GM18508 (cell line): ENCODE results near the gene DYSF.

ENCODE experiments used
- ATAC-seq: cut with Tn5 transposase; IDR thresholded peaks from one replicate; pipeline ENCODE4 v1.9.1; 2021; ENCODE audit warnings: moderate number of reproducible peaks; ENCODE audit not compliant: insufficient read depth, unreplicated experiment

The DYSF gene

GRCh38 chr2:71683070-71683469 lies 229.7 kb downstream of the DYSF start:
- ATAC-seq, result no peak

DNA sequence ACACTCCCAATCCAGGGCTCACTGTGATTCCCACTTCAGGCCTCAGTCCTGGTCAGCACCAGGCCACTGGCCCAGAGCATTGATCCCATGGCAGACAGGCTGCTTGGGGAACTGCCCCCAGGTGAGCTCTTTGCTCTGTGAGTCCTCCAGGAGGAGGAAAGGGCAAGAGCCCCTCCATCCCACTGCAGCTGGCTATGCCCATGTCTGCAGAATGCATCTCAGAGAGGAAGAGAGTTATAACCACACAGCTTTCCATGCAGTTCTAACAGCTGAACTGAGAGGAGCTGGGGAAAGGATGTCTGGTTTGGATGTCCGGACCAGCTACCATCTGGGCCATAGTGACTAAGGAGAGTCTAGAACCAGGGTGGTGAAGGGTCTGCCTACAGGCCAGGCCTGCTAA lies 230.3 kb downstream of the DYSF start:
- ATAC-seq, result no peak

DNA sequence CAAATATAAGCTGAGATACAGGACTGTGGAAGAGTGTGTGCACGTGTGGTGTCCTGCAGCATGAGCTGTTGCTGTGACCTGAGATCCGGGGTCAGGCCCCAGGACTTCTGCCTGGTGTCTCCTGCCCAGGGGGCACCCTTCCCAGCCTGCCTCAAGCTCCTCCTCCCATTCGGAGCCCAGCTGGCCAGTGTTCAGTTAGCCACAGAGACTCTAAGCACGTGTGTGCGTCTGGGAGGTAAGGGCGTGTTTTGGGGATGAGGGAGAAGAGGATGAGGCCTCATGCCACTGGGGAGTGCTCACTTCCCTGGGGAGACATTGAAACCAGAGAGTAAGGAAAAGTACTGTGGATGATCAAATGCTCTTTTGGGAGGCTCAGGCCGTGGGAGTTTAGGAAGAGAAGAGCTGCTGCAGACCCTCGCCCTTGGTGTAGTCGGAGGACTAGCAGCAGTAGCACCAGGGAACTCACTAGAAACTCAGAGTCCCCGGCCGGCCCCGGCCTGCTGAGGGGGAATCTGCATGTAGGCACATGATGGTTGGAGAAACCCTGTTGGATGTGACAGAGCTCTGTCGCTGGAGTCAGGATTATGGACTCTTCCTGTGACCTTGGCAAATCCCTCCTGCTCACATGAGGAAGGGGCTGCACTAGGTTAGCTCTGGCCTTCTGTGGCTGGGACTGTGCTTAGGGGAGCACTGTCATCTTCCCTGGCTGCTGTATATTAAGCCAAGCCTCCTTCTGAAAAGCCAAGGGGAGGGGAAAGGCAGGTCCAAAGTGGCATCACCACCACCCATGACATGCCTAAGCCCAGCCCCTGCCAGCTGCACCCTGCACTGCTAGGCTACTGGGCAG lies 231.1 kb downstream of the DYSF start:
- ATAC-seq, result no peak

DNA sequence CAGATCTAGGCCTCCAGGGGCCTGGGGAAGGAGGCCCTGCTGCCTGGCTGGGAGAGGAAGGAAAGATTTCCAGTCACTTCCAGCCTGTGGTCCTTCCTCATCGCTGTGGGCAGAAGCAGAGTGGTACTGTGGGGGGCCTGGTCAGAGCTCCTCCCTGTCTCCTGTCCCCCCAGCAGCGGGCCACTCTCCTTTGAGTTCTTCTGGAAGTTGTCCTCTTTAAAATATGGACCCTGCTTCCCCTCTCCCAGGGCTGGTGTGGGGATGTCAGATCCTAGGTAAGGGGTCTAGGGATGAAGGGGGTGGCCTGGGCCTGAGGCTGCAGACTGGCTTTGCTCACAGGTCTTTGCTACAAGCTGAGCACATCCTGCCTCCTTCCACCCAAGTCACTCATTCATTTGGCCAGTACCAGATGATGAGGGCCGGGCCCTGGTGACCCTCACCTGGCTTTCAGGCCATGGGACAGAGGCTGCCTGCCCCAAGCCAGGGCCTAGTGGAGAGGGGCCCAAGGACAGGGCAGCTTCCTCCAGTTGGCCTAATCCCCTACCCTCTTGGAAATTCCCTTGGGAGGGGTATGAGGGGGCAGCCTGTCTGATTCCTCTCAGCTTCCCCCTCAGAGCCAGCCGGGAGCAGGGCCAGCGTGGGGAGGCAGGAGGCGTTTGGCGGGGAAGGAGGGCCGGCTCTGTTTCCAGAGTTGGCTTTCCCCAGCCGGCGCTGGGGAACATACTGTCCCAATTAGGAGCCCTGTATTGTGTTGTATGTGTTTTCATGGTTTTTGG lies 231.9 kb downstream of the DYSF start:
- ATAC-seq, result no peak

- ATAC-seq, result no peak
Measured at GRCh38 chr2:71685941-71686611, 232.7 kb downstream of the DYSF start.

- no peak for ATAC-seq
Measured at GRCh38 chr2:71686781-71687180, 233.4 kb downstream of the DYSF start.

GRCh38 chr2:71687412-71687811 lies 234.1 kb downstream of the DYSF start:
- ATAC-seq, result no peak

DNA sequence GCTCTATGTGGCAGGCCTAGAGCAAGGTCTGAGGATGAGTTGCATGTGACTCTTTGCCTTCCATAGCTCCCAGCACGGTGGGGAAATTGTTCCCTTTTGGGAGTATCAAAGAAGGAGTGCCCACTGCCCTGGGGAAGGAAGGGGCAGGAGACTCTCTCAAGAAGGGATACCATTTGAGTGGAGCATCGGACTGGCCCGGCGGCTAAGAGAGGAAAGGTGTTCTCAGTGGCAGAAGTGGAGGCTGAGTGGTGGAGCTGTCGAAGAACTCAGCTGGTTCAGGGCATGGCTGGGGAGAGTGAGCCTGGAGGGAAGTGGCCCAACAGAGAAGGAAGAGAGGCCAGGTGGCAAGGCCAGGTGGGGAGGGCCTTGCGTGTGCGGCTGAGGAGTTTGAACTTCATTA lies 235.2 kb downstream of the DYSF start:
- ATAC-seq, result no peak

DNA sequence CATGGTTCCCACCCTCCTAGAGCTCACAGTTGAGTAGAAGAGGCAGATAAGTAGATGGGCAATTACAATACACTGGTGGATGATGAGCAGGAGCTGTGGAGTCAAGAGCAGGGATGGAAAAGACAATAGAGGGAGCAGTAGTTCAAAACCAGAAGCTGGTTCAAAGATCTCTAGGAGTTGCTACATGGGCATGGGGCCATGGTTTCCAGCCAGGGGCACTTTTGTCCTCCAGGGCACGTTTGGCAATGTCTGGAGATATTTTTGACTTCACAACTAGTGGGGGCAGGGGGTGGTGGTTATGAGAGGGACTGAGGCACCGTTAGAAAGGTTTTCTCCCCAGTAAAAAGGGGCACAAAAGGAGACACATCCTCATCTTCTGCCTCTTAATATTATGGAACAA lies 236.0 kb downstream of the DYSF start:
- no peak for ATAC-seq

- ATAC-seq, result no peak
Measured at GRCh38 chr2:71689968-71690834, 236.8 kb downstream of the DYSF start.

DNA sequence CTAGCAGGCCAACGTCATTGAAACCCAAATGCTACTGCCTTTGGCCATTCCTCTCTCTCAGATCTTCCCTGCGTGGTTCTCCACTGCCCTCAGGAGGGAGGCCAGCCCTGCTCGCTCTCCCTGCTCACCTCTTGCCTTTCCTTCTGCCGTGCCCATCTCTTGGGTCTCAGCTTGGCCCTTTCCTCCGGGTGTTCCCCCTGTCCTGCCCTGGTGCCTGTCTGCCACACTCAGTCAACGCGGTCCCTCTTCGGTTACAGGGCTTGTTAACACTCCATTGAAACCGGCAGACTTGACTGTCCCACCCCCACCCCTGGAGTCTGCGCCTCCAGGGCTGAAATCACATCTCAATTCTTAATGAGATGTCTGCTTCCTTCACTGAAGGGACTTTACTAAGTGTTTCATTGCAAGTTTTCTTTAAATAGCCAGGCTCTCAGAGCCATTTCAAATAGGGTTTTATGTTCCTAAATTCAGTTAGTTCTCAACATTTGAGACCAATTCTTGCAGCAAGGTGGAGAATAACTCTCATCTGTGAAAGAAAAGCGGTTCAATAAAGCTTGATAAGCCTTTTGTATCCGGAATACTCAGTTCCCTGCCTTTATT lies 237.6 kb downstream of the DYSF start:
- ATAC-seq, result no peak

DNA sequence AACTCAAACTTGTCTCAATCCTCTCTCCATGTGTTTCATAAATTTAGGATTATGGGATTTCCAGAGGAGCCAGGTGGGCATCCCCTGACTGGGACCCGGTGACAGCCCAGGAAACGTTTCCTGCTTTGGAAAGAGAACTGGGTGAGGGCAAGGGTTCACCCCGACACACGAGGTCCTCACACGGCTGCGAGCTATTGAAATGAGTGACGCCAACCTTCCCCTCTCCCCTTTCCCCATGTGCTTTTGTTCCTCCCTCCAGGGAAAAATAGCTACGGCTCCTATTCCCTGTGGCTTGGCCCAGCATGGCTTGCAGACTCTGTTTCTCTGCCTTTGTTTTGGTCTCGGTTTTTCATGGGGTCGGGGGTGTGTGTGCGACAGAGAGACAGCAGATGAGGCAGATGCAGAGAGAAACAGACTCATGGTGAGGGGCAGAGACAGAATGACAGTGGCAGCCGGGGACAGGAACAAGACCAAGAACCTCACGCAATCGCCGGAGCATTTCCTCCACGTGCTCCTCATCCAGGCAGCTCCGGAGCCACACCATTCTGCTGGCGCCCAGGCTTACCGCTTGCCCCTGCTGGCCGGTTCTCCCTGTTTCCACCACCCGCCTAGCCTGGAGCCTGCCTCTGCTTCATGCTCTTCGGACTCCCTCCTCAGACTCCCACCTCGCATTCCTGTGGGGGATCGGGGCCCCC lies 238.5 kb downstream of the DYSF start:
- no peak for ATAC-seq

DNA sequence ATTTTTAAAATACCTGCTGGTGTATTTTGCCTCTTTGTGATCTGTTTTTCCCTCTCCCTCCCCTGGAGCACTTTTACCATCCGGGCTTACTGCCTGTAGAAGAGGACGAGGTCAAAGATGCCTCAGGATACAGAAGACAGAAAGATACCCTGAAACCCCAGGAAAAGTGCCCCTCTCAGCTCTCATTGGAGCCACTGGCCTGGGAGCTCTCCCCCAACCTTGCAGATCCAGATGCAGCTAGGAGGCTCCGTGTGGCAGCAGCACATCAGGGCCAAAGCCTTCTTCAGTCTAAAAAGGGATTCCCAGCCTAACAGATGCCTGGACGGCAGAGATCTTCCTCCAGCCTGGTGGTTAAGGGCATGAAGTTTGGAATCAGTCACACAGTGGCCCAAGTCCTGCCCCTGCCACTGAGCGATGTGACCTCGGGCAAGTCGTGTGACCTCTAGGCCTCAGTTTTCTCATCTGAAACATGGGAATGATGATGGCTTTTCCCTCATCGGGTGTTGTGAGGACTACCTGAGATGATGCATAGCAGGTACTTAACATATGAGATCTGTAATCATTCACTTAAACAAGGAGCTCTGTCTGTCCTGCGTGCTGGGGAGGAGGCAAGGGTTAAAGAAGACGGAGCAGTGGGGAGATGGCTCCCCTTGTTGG lies 239.4 kb downstream of the DYSF start:
- ATAC-seq, result no peak

GRCh38 chr2:71693286-71694270 lies 240.2 kb downstream of the DYSF start:
- no peak for ATAC-seq

GRCh38 chr2:71694501-71695234 lies 241.3 kb downstream of the DYSF start:
- ATAC-seq, result no peak

- no peak for ATAC-seq
Measured at GRCh38 chr2:71695235-71696120, 242.1 kb downstream of the DYSF start.
